ENCODE results near the gene DENR.
"Not testable (repeated sequence)": the region's sequence is repeated elsewhere in the genome, so short reads cannot be mapped to it uniquely, and the experiment has no call there.

DENR gene

DNA sequence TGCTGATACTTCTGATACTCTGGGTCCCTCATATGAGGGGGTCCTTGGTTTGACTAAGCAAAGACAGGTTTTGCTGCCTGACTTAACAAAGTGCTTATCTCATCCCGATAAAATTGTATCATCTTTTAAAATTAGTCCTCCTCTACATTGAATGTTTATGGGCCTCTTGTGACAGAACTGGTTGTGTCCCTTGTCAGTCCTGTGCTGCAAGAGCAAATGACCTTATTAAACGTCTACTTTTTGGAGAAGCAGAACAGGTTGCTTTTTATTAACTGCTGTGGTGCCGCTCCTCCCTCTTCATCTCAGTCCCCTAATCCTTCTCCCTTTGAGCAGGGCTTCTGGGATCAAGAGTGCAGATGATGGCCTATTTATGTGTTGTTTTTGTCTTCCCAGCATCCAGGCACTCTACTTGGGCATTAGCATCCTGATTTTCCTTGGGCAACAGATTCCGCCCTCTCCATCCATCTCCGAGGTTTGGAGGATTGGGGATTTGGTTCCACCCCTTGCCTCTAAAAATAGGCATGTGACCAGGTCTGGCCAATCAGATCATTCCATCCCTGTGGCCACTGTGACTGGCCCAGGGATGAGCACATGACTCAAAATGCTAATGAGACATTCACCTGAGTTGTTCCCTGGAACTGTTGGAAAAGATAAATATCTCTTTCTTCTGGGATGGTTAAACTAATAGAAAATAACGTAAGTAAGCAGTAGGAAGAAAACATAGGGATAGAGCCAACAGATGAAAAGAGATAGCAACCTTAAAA, 2.9 kb upstream of the DENR start:
- FAIRE-seq (no peak), DNase-seq (ENCODE audit: insufficient read length) (no peak)
- no peak for TF ChIP-seq TAF1 (IDR thresholded peaks at IDR 0.05; ENCODE audit: borderline replicate concordance, low read depth, low read length)
- TF ChIP-seq POLR2A (IDR thresholded peaks at IDR 0.05; ENCODE audit: low read depth, low read length): no peak
- no peak for TF ChIP-seq POLR2AphosphoS5 (IDR thresholded peaks at IDR 0.05; ENCODE audit: low read depth, low read length)

GRCh38 chr12:122750781-122751515, 1.7 kb upstream of the DENR start:
- not testable (repeated sequence) for FAIRE-seq; DNase-seq (ENCODE audit: insufficient read length)

DNA sequence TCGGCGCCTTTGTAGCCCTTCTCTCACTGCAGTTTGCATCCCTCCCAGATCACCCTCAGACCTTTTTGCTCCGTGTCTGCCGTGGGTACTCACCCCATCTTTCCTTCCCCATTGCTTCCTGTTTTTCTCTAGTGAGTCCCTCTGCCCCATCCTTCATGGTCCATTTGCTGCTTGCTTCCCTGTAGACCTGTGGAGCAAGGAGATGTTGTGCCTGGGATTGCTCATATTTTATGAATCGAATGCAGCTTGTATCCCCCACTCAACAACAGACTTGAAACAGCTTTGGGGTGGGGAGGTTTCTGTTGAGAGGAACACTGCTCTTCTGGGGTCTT, 661 bp downstream of the DENR start:
- no peak for DNase-seq (ENCODE audit: insufficient read length)
- peak; percentile 21 for FAIRE-seq
- TF ChIP-seq TAF1 (IDR thresholded peaks at IDR 0.05; ENCODE audit: borderline replicate concordance, low read depth, low read length) (no peak), POLR2AphosphoS5 (IDR thresholded peaks at IDR 0.05; ENCODE audit: low read depth, low read length) (no peak), POLR2A (IDR thresholded peaks at IDR 0.05; ENCODE audit: low read depth, low read length) (no peak)

- no peak for DNase-seq (ENCODE audit: insufficient read length)
- no peak for FAIRE-seq
- TF ChIP-seq TAF1 (IDR thresholded peaks at IDR 0.05; ENCODE audit: borderline replicate concordance, low read depth, low read length) (no peak), POLR2AphosphoS5 (IDR thresholded peaks at IDR 0.05; ENCODE audit: low read depth, low read length) (no peak), POLR2A (IDR thresholded peaks at IDR 0.05; ENCODE audit: low read depth, low read length) (no peak)
These were observed 2.2 kb downstream of the DENR start for GRCh38 chr12:122754790-122755189.

DNA sequence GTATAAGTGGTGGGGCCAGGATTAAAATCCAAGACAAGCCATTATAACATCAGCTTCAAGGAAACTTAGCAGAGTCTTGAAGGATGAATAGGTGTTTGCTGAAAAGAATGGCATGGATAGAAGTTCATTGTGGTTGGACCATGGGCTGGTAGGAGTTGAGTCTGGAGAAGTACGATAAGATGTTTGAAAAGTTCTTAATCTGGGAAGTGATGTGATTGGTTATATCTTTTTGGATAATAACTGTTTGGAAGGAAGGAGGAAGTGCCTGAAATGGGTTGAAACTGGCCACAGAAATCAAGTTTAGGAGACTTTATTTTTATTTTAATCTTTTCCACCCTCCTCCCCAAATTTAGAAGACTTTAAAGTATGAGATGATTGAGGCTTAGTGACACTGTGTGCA, 4.9 kb downstream of the DENR start:
- DNase-seq (ENCODE audit: insufficient read length) (no peak), FAIRE-seq (no peak)
- TF ChIP-seq POLR2A (IDR thresholded peaks at IDR 0.05; ENCODE audit: low read depth, low read length): no peak
- TF ChIP-seq POLR2AphosphoS5 (IDR thresholded peaks at IDR 0.05; ENCODE audit: low read depth, low read length): no peak

GRCh38 chr12:122785503-122785902, 32.9 kb downstream of the DENR start:
- DNase-seq (ENCODE audit: insufficient read length) (no peak), FAIRE-seq (peak; percentile 21)
- TF ChIP-seq TAF1 (IDR thresholded peaks at IDR 0.05; ENCODE audit: borderline replicate concordance, low read depth, low read length): no peak
- no peak for TF ChIP-seq POLR2A (IDR thresholded peaks at IDR 0.05; ENCODE audit: low read depth, low read length)
- TF ChIP-seq POLR2AphosphoS5 (IDR thresholded peaks at IDR 0.05; ENCODE audit: low read depth, low read length): no peak

DNA sequence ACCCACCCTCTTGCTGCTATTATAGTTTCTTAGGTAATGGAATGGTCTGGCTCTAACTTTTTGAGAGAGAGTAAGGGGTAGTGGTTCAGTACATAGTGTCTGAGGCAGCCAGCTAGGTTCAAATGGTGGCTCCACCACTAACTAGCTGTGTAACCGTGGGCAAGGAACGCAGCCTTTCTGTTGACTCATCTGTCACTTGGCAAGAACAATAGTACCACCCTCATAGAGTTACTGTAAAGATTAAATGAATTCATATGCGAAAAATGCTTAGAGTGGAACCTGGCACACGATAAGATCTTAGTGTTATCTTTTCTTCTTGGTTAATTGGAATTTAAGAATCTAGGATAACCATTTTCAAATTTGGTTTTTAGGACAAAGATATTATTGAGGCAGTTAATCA, 35.8 kb downstream of the DENR start:
- DNase-seq (ENCODE audit: insufficient read length) (no peak), FAIRE-seq (no peak)
- TF ChIP-seq TAF1 (IDR thresholded peaks at IDR 0.05; ENCODE audit: borderline replicate concordance, low read depth, low read length) (no peak), POLR2A (IDR thresholded peaks at IDR 0.05; ENCODE audit: low read depth, low read length) (no peak), POLR2AphosphoS5 (IDR thresholded peaks at IDR 0.05; ENCODE audit: low read depth, low read length) (no peak)

DNA sequence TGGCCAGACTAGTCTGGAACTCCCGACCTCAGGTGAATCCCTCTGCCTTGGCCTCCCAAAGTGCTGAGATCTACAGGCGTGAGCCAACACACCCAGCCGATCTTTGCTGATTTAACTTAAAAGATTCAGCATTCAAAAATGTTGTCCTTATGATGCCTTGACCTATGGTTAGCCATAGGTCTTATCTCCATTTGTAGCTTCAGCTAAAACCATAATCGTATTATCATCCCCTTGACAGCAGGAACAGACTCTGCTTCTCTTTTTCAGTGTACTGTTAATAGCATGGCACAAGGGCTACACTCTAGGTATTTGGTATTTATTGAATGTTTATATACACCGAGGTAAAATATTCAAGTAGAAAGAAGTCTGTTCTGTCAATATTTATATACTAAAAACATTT, 37.0 kb downstream of the DENR start:
- FAIRE-seq: no peak
- no peak for TF ChIP-seq POLR2AphosphoS5 (IDR thresholded peaks at IDR 0.05; ENCODE audit: low read depth, low read length)
- TF ChIP-seq TAF1 (IDR thresholded peaks at IDR 0.05; ENCODE audit: borderline replicate concordance, low read depth, low read length): no peak
- TF ChIP-seq POLR2A (IDR thresholded peaks at IDR 0.05; ENCODE audit: low read depth, low read length): no peak
- no peak for DNase-seq (ENCODE audit: insufficient read length)

DNA sequence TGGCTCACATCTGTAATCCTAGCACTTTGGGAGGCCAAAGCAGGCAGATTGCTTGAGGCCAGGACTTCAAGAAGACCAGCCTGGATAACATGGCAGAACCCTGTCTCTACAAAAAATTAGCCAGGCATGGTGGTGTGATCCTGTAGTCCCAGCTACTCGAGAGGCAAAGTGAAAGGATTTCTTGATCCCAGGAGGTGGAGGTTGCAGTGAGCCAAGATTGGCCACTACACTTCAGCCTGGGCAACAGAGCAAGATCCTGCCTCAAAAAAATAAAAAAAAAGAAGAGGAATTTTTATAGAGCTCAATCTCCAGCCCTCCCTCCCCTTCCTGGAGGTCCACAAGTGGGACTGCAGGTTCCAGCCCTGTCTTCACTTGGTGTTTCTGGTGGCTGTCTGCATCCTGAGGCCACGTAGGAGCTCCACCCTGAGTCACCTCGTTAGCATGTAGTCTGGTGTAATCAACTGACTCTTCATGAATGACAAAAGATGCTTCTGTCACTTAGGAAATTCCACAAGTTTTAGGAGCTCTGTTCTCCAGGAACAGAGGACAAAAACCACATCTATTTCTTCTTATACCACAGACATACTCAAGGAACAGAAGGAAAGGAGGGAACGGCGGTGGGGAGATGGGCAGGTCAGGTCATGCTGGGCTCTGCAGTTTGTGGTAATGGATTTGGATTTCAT, 37.9 kb downstream of the DENR start:
- TF ChIP-seq POLR2AphosphoS5 (IDR thresholded peaks at IDR 0.05; ENCODE audit: low read depth, low read length): no peak
- no peak for TF ChIP-seq POLR2A (IDR thresholded peaks at IDR 0.05; ENCODE audit: low read depth, low read length)
- TF ChIP-seq TAF1 (IDR thresholded peaks at IDR 0.05; ENCODE audit: borderline replicate concordance, low read depth, low read length): no peak
- FAIRE-seq (no peak), DNase-seq (ENCODE audit: insufficient read length) (no peak)

GRCh38 chr12:122793685-122794106, 41.1 kb downstream of the DENR start:
- FAIRE-seq (peak; percentile 78), DNase-seq (ENCODE audit: insufficient read length) (no peak)
- TF ChIP-seq POLR2A (IDR thresholded peaks at IDR 0.05; ENCODE audit: low read depth, low read length): no peak
- TF ChIP-seq POLR2AphosphoS5 (IDR thresholded peaks at IDR 0.05; ENCODE audit: low read depth, low read length): no peak
- no peak for TF ChIP-seq TAF1 (IDR thresholded peaks at IDR 0.05; ENCODE audit: borderline replicate concordance, low read depth, low read length)

DNA sequence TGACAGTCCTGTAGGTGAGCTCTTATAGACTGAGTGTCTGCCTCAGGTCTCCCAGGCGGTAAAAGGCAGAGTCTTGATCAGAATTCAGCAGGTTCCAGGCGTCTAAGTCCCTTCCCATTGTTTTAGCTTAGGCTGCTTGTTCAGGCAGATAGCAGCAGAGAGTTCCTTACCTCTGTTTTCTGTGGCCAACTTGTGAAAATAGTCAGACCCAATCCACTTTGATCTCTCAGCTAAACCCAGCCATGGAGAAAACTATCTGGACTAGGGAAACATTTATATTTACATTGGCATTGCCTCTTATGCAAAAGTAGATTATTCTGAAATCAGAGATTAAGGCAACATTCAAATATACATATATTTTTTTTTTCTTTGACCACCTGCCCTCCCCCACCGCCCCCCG, 43.2 kb downstream of the DENR start:
- TF ChIP-seq TAF1 (IDR thresholded peaks at IDR 0.05; ENCODE audit: borderline replicate concordance, low read depth, low read length): no peak
- TF ChIP-seq POLR2A (IDR thresholded peaks at IDR 0.05; ENCODE audit: low read depth, low read length): no peak
- TF ChIP-seq POLR2AphosphoS5 (IDR thresholded peaks at IDR 0.05; ENCODE audit: low read depth, low read length): no peak
- no peak for DNase-seq (ENCODE audit: insufficient read length)
- no peak for FAIRE-seq

Data from GM12892 (cell line).